Spinal cord (tissue), 10 donors: ENCODE data around the gene HOXD4. TPM values are rescaled to one million over a fixed set of nuclear protein-coding genes. Genes with fewer than 3 reads are reported as not detected.
A peak's percentile ranks its signal among the peaks of the same experiment; 100 is the strongest.

Experiments used
- DNase-seq, 6 donors: peaks; one replicate each; pipeline versions ENCODE4 v3.0.0 to v3.0.0-alpha.2; 2013 to 2015; ENCODE audit warnings: low spot score in 6 of 6, low read depth in 4 of 6
- H3K27ac ChIP-seq: one replicate; pipeline ENCODE4 v1.5.1; 2013; ENCODE audit warnings: low read depth, low read length, control low read depth
- H3K27me3 ChIP-seq: one replicate; pipeline ENCODE4 v1.6.1; 2013; ENCODE audit warnings: low read length; ENCODE audit not compliant: control insufficient read depth, insufficient read depth
- H3K36me3 ChIP-seq: one replicate; pipeline ENCODE4 v1.6.1; 2013; ENCODE audit warnings: low read length; ENCODE audit not compliant: control insufficient read depth, insufficient read depth
- H3K4me1 ChIP-seq: one replicate; pipeline ENCODE4 v1.6.1; 2013; ENCODE audit warnings: low read length; ENCODE audit not compliant: control insufficient read depth, insufficient read depth
- H3K4me3 ChIP-seq: one replicate; pipeline ENCODE4 v1.5.1; 2013; ENCODE audit warnings: low read depth, low read length, control low read depth
- H3K9me3 ChIP-seq: one replicate; pipeline ENCODE4 v1.6.1; 2013; ENCODE audit warnings: low read length; ENCODE audit not compliant: control insufficient read depth, insufficient read depth
- WGBS: methylation state at CpG from one replicate; pipeline ENCODE4 v1.1.5; 2013; ENCODE audit warnings: missing lambda C conversion rate; ENCODE audit not compliant: insufficient coverage; 5-methylcytosine and 5-hydroxymethylcytosine counted together
- polyA plus RNA-seq, 2 donors: library from polyadenylated mRNA; unstranded; fragments of 120-200 nt; gene quantifications; one replicate each; pipeline ENCODE4 v1.2.1, GENCODE V29; 2013; ENCODE audit not compliant: insufficient read length in 2 of 2
- total RNA-seq, 2 donors: library from RNA; depleted of rRNA in 1 of 2; stranded (reverse); fragments of 120-200 nt in 1 of 2; fragments of >200 nt in 1 of 2; gene quantifications; one replicate each; pipeline versions ENCODE4 v1.2.3 to v1.2.4, GENCODE V29; 2013 to 2014
- donor health status: healthy.

Gene HOXD4
- total and polyA plus RNA-seq, 4 donors: 3.9 to 19.8 (median 12.4) TPM

DNA sequence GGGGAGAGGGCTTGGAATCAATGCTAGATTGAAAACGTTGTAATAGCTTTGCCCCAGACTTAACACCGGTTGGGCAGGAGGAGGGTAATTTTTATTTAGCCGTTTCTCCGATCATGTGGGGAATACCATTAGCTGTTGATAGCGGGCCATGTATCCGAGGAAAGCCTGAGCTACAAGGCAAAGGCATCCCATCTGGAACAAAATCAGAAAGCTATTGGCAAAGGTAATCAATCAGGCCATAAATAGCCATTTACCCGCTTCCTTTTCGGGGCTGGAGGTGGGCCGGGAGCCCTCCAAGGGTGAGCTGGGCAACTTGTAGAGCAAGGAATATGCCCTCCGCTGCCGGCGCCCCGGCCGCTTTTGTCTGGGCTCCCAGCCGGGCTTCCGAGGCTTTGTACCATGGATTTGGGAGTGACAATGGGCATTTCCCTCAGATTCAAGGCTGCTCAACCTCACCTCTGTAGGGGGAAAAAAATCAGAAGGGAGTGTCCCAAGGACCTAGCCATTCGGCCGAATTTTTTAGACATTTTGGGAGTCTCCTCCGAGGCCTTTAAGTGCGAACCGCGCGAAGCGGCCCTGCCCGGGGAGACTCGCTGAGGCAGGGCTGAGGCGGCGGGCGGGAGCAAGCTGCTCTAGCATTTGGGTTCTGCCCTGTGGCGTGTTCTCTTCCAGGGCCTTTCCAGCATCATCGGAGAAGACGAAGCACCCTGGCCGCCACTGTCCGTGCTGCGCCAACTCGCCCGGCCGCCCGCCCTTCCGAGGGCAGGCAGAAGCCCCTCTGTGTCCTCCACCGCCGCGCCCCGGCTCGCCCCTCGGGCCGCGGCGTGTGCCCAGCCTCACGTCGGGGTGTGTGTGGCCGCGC is 29.9 kb upstream of the HOXD4 start:
- DNase-seq: peak in 1 of 6 donors; percentile 64
- peak overlapping the region; percentile 29 for H3K27ac ChIP-seq
- whole genome bisulfite sequencing: 6% methylated on average over 44 of the region's 53 CpGs
- H3K9me3 ChIP-seq: no peaks in the 10 kb centered on the region
- peak overlapping the region; percentile 6 for H3K4me3 ChIP-seq
- H3K36me3 ChIP-seq: peaks cover 7% of the 10 kb centered on the region
- H3K27me3 ChIP-seq: peaks cover 92% of the 10 kb centered on the region
- H3K4me1 ChIP-seq: peaks cover 51% of the 10 kb centered on the region

DNA sequence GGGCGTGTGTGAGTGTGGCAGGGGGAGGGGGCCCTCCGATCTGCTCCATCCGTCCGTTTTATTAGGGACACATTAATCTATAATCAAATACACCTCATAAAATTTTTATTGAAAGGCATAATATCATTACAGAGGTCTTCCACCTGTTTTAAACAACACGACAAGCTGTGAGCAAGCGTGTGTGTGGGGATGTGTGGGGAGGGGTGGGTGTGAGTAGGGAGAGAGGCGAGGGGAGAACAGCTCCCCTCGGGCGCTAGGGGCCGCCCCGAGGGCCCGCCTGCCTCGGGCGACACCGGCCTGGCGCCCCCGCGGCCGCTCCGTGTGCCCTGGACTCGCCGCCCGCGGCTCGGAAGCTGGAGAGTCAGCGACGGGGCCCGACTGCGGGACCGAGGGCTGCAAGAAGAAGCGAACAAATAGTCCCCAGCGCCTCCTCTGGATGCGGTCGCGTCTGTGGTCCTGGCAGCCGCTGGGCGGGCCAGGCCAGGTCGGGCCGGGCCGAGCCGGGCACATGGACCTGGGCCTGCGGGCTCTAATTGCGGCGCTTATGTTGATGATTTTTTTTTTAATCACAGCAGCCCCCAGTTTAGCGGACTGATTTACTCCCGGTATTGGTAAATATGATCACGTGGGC is 29.2 kb upstream of the HOXD4 start:
- Histone ChIP-seq H3K27ac (peak overlapping the region; percentile 42), H3K4me3 (peak overlapping the region; percentile 51), H3K9me3 (no peaks in the 10 kb centered on the region), H3K27me3 (peaks cover 84% of the 10 kb centered on the region), H3K4me1 (peaks cover 48% of the 10 kb centered on the region), H3K36me3 (peaks cover 7% of the 10 kb centered on the region)
- WGBS: 2% methylated on average over 43 of the region's 47 CpGs
- peak in 2 of 6 donors; percentile 87 to 91 for DNase-seq

DNA sequence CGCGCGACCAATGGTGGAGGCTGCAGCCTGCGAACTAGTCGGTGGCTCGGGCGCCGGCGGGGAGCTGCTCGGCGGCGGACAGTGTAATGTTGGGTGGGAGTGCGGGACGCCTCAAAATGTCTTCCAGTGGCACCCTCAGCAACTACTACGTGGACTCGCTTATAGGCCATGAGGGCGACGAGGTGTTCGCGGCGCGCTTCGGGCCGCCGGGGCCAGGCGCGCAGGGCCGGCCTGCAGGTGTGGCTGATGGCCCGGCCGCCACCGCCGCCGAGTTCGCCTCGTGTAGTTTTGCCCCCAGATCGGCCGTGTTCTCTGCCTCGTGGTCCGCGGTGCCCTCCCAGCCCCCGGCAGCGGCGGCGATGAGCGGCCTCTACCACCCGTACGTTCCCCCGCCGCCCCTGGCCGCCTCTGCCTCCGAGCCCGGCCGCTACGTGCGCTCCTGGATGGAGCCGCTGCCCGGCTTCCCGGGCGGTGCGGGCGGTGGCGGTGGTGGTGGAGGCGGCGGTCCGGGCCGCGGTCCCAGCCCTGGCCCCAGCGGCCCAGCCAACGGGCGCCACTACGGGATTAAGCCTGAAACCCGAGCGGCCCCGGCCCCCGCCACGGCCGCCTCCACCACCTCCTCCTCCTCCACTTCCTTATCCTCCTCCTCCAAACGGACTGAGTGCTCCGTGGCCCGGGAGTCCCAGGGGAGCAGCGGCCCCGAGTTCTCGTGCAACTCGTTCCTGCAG is 28.5 kb upstream of the HOXD4 start, which contains the start of gene HOXD9:
HOXD9 (plus strand) TSS at position 37 of the 728 bp plus-strand sequence; CDS start at position 87, 50 bp downstream.
- Histone ChIP-seq H3K27ac (peak within 1 kb of the TSS; percentile 64), H3K27me3 (peaks cover 78% of the 10 kb centered on the region), H3K9me3 (no peaks in the 10 kb centered on the region), H3K36me3 (peaks cover 7% of the 10 kb centered on the region), H3K4me3 (peak within 1 kb of the TSS; percentile 51), H3K4me1 (peaks cover 41% of the 10 kb centered on the region)
- no peak for DNase-seq
- WGBS: under 1% methylated on average over 76 of the region's 84 CpGs

DNA sequence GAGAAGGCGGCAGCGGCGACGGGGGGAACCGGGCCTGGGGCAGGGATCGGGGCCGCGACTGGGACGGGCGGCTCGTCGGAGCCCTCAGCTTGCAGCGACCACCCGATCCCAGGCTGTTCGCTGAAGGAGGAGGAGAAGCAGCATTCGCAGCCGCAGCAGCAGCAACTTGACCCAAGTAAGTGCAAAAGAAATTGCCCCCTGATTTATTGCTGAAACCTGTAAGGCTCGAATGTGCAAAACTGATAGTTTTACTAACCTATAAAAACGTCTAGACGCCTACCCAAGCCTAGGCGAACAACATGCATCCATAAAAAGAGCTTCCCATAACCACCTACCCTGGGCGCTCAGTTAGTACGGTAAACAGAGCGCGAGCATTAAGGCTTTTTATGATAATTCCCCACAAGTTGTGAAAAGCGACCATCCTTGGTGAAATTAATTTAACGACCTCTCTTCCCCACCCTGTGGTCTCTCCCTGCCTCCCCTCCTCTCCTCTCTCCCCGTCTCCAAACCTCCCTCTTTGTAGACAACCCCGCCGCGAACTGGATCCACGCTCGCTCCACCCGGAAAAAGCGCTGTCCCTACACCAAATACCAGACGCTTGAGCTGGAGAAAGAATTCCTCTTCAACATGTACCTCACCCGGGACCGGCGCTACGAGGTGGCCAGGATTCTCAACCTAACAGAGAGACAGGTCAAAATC is 27.8 kb upstream of the HOXD4 start:
- 9% methylated on average over 38 of the region's 40 CpGs for WGBS
- no peaks in the 10 kb centered on the region for H3K9me3 ChIP-seq
- H3K4me3 ChIP-seq: peak overlapping the region; percentile 51
- H3K4me1 ChIP-seq: peaks cover 44% of the 10 kb centered on the region
- peak in 1 of 6 donors; percentile 30 for DNase-seq
- H3K36me3 ChIP-seq: peaks cover 7% of the 10 kb centered on the region
- H3K27me3 ChIP-seq: peaks cover 74% of the 10 kb centered on the region
- peak overlapping the region; percentile 64 for H3K27ac ChIP-seq

DNA sequence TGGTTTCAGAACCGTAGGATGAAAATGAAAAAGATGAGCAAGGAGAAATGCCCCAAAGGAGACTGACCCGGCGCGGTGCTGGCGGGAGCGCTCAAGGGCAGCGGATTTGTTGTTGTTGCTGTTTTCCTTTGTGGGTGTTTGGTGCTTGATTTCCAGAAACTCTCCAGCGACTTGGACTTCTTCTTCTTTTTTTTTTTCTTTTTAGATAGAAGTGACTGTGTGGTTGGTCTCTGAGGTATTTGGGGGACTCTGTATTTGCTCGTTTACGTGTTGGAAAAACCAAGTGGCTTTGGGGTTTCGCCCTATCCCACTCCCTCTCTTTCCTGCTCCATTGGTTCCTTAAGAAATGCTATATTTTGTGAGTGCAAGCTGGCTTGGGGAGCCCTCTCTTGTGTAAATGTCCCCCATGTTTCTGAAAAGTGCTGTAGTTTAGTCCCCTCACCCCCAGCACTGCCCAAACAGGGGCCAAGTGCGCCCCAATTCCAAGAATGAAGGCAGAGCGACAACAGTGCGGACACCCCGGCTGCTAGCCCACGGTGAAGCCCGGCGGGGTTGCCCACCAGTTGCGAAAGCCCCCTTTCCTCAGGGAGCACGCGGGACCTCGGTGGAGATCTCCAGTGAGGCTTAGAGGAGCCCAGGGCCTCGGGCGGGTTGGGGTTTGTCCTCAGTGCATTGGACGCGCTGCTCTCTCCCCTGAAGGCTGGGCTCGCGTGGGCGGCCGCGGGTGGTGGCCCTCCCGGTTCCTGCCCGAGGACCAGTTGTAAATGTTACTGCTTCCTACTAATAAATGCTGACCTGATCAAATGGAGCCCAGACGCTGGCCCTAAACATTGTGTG is 27.0 kb upstream of the HOXD4 start:
- Histone ChIP-seq H3K4me3 (peak overlapping the region; percentile 51), H3K27ac (peak overlapping the region; percentile 64), H3K27me3 (peaks cover 67% of the 10 kb centered on the region), H3K36me3 (peaks cover 7% of the 10 kb centered on the region), H3K4me1 (peaks cover 49% of the 10 kb centered on the region), H3K9me3 (no peaks in the 10 kb centered on the region)
- WGBS: 28% methylated on average over 29 of the region's 34 CpGs
- no peak for DNase-seq

DNA sequence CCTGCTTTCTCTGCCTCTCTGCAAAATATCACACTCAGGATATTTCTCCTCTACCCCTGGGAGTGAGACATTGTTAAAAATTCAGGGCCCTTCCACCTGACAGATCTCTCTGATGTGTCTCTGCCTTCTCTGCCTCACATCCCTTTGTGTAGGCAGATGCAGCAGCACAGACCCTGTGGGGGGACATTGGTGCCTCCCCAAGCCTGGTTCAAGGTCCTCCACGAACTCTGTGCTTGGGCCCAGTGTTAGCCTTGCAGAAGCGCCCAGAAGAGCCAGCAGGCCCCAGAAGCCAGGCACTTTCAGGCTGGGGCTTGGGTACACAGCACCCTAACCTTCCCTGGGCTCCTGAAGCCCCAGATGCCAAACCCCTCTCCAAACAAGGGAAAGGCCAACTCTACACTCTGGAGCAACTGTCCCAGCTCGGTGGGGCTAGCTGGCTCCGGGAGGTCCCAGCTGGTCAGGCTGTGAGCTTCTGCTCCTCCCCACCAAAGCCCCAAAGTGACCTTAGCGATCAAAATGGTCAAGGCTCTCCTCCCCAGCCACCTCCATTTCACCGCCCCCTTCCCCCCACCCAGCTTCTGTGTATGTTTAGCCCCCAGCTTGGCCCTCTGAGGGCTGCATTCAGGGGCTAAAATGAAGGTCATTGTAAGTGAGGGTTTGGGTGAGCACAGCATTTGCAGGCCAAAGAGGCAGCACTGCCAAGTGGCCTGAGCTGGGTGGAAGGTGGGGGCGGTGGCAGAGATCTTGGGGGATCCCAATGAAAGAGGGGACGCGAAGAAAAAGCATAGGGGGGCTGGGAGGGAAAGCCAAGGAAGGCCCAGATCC is 26.2 kb upstream of the HOXD4 start:
- WGBS: 54% methylated on average over 8 of the region's 9 CpGs
- peaks cover 7% of the 10 kb centered on the region for H3K36me3 ChIP-seq
- H3K4me1 ChIP-seq: peaks cover 50% of the 10 kb centered on the region
- no peak for DNase-seq
- peak overlapping the region; percentile 64 for H3K27ac ChIP-seq
- no peaks in the 10 kb centered on the region for H3K9me3 ChIP-seq
- peaks cover 59% of the 10 kb centered on the region for H3K27me3 ChIP-seq
- H3K4me3 ChIP-seq: peak overlapping the region; percentile 51

DNA sequence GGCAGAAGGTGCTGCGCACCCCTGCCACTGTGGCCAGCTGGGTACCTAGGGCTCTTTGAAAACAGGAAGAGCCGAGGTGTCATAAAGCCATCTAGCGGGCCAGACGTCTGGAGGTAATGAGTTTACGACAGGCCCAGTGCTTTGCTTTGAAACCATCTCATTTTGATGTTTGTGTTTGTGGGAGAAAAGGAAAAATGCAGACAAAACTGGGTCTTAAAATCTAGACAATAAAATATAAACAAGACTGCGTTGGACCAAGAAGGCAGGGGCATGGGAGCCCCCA is 25.6 kb upstream of the HOXD4 start:
- H3K4me1 ChIP-seq: peaks cover 50% of the 10 kb centered on the region
- DNase-seq: no peak
- H3K4me3 ChIP-seq: no peak overlapping the region
- 51% methylated on average over 2 of the region's 6 CpGs for WGBS
- no peaks in the 10 kb centered on the region for H3K9me3 ChIP-seq
- H3K36me3 ChIP-seq: peaks cover 7% of the 10 kb centered on the region
- peaks cover 54% of the 10 kb centered on the region for H3K27me3 ChIP-seq
- H3K27ac ChIP-seq: peak overlapping the region; percentile 64
